A549 (cell line): ENCODE data around the gene ECE1. TPM values are rescaled to one million over a fixed set of nuclear protein-coding genes. Genes with fewer than 3 reads are reported as not detected.

Experiments
- ATAC-seq, 2 experiments: fragments of 200-7000 bp in 1 of 2; fragments of >200 bp in 1 of 2; cut with Nextera tagmentation in 1 of 2; cut with Tn5 transposase in 1 of 2; 3 replicates each; pipeline versions ENCODE4 v1.8.0 to v1.9.1; 2018 to 2020; ENCODE audit warnings: mild to moderate bottlenecking in 1 of 2, moderate library complexity in 1 of 2
- CTCF ChIA-PET: fragments of 300-600 bp; sonication (Branson Sonifier 250); formaldehyde crosslinking; extraction: SDS; loops from one replicate; lab custom pipeline; 2021; ENCODE audit warnings: antibody characterized with exemption, inconsistent platforms; lab: Yijun Ruan, JAX
- POLR2A ChIA-PET: fragments of 350-600 bp; formaldehyde crosslinking; extraction: SDS; loops from one replicate; lab custom pipeline; 2021; ENCODE audit warnings: antibody characterized with exemption, inconsistent platforms; lab: Yijun Ruan, JAX
- DNase-seq, 2 experiments: peaks; one replicate each; pipeline versions ENCODE4 v3.0.0 to v3.0.0-alpha.2; 2011 to 2016; ENCODE audit warnings: low read depth in 1 of 2, low spot score in 1 of 2
- FAIRE-seq: peaks from 2 replicates; lab custom pipeline; 2011; peaks lifted over from hg19 to GRCh38; lab: Jason Lieb, UNC
- H3K27ac ChIP-seq, 2 experiments: fragments of >200 bp; sonication (Bioruptor Twin); formaldehyde crosslinking; 3 replicates each; pipeline ENCODE4 v1.5.1; 2016 to 2017
- H3K4me1 ChIP-seq: fragments of >200 bp; sonication (Bioruptor Twin); formaldehyde crosslinking; 3 replicates; pipeline ENCODE4 v1.6.1; 2016
- H3K4me2 ChIP-seq: fragments of >200 bp; sonication (Bioruptor Twin); formaldehyde crosslinking; 3 replicates; pipeline ENCODE4 v1.6.1; 2016
- H3K4me3 ChIP-seq: fragments of >200 bp; sonication (Bioruptor Twin); formaldehyde crosslinking; 3 replicates; pipeline ENCODE4 v1.5.1; 2016
- H3K9me3 ChIP-seq: fragments of >200 bp; sonication (Bioruptor Twin); formaldehyde crosslinking; 3 replicates; pipeline ENCODE4 v1.6.1; 2016
- EHF ChIP-seq: fragments of 250-450 bp; sonication (Bioruptor Pico); IDR thresholded peaks from 2 replicates; pipeline ENCODE4 v1.5.0; 2020; ENCODE audit warnings: mild to moderate bottlenecking
- EHMT2 ChIP-seq: fragments of 200-600 bp; sonication (generic); IDR thresholded peaks from 2 replicates; pipeline ENCODE4 v1.6.1; 2016; ENCODE audit warnings: antibody characterized with exemption, low read depth, mild to moderate bottlenecking, moderate library complexity
- ESRRA ChIP-seq: fragments of 150-350 bp; IDR thresholded peaks from 2 replicates; pipeline ENCODE4 v1.6.1; 2014; ENCODE audit warnings: mild to moderate bottlenecking, low read length, borderline replicate concordance
- FOSL2 ChIP-seq, 2 experiments: fragments of 450-650 bp in 1 of 2; fragments of >200 bp in 1 of 2; sonication (Bioruptor Twin) in 1 of 2; formaldehyde crosslinking; IDR thresholded peaks; 2 replicates each; pipeline versions ENCODE4 v1.5.0 to v1.6.1; 2016 to 2020; ENCODE audit warnings: mild to moderate bottlenecking in 1 of 2, moderate library complexity in 1 of 2
- FOXS1 ChIP-seq: fragments of 250-450 bp; sonication (Bioruptor Pico); IDR thresholded peaks from 2 replicates; pipeline ENCODE4 v1.5.0; 2020; ENCODE audit warnings: mild to moderate bottlenecking, moderate library complexity
- HOXB5 ChIP-seq: fragments of 250-450 bp; sonication (Bioruptor Pico); IDR thresholded peaks from 2 replicates; pipeline ENCODE4 v1.5.0; 2020; ENCODE audit warnings: mild to moderate bottlenecking, moderate library complexity
- JUN ChIP-seq, 2 experiments: fragments of >200 bp; sonication (Bioruptor Twin); formaldehyde crosslinking; IDR thresholded peaks; 2 replicates in 1 of 2; 3 replicates in 1 of 2; pipeline ENCODE4 v1.6.1; 2016 to 2017
- MYC ChIP-seq: IDR thresholded peaks from 2 replicates; pipeline ENCODE4 v1.6.1; 2012; ENCODE audit warnings: mild to moderate bottlenecking, inconsistent platforms, low read length, improper control_type of control experiment, borderline replicate concordance
- PHF8 ChIP-seq: fragments of 200-600 bp; sonication (generic); IDR thresholded peaks from 2 replicates; pipeline ENCODE4 v1.6.1; 2016; ENCODE audit warnings: low read depth, mild to moderate bottlenecking, antibody characterized with exemption, moderate library complexity, borderline replicate concordance
- RAD21 ChIP-seq, 2 experiments: fragments of >200 bp in 1 of 2; sonication (Bioruptor Twin) in 1 of 2; formaldehyde crosslinking in 1 of 2; IDR thresholded peaks in 1 of 2; conservative IDR thresholded peaks in 1 of 2; 2 replicates in 1 of 2; 3 replicates in 1 of 2; pipeline ENCODE4 v1.6.1; 2012 to 2018; ENCODE audit warnings: inconsistent platforms in 1 of 2
- RARB ChIP-seq: fragments of 250-450 bp; sonication (Bioruptor Pico); IDR thresholded peaks from 2 replicates; pipeline ENCODE4 v1.8.0; 2021; ENCODE audit warnings: mild to moderate bottlenecking, moderate library complexity
- SREBF2 ChIP-seq: fragments of 450-650 bp; IDR thresholded peaks from 2 replicates; pipeline ENCODE4 v1.6.1; 2014; ENCODE audit warnings: mild to moderate bottlenecking, moderate library complexity
- TFCP2L1 ChIP-seq: fragments of 250-450 bp; sonication (Bioruptor Pico); IDR thresholded peaks from 2 replicates; pipeline ENCODE4 v1.5.0; 2021; ENCODE audit warnings: mild to moderate bottlenecking
- ZFP36 ChIP-seq: fragments of 450-650 bp; IDR thresholded peaks from 2 replicates; pipeline ENCODE4 v1.6.1; 2014; ENCODE audit warnings: borderline replicate concordance; ENCODE audit not compliant: partially characterized antibody
- ZNF302 ChIP-seq: fragments of 250-450 bp; sonication (Bioruptor Pico); IDR thresholded peaks from 2 replicates; pipeline ENCODE4 v1.9.0; 2021; ENCODE audit warnings: inconsistent platforms, mild to moderate bottlenecking, moderate library complexity
- WGBS: methylation state at CpG from one replicate; pipeline ENCODE4 v1.1.6; 2017; ENCODE audit errors: missing lambda C conversion rate; 5-methylcytosine and 5-hydroxymethylcytosine counted together
- polyA plus RNA-seq, 4 experiments: library from polyadenylated mRNA; depleted of rRNA in 3 of 4; stranded (reverse); fragments of >200 nt; fragmentation: RNase III in 1 of 4; extraction: RNeasy Plus Mini Kit Qiagen cat#74134 plus additional on column Dnase treatment in 1 of 4; gene quantifications; 2 replicates in 3 of 4; 3 replicates in 1 of 4; pipeline ENCODE4 v1.2.3, GENCODE V29; 2011 to 2017
- TF ChIP-seq, protein P1 (sequence below): fragments of 250-450 bp; sonication (Bioruptor Pico); IDR thresholded peaks from 2 replicates; pipeline ENCODE4 v1.5.0; 2020; ENCODE audit warnings: low read depth, mild to moderate bottlenecking, moderate library complexity
- TF ChIP-seq, protein P2 (sequence below): fragments of >200 bp; sonication (Bioruptor Twin); formaldehyde crosslinking; IDR thresholded peaks from 2 replicates; pipeline ENCODE4 v1.6.1; 2016
- TF ChIP-seq, protein P3 (sequence below): fragments of >200 bp; sonication (Bioruptor Twin); formaldehyde crosslinking; IDR thresholded peaks from 3 replicates; pipeline ENCODE4 v1.5.1; 2016
- TF ChIP-seq, protein P4 (sequence below): IDR thresholded peaks from 2 replicates; pipeline ENCODE4 v1.6.1; 2012; ENCODE audit warnings: low read depth, borderline replicate concordance
- TF ChIP-seq, protein P5 (sequence below): fragments of 450-650 bp; IDR thresholded peaks from 2 replicates; pipeline ENCODE4 v1.6.1; 2014; ENCODE audit warnings: antibody characterized with exemption
- TF ChIP-seq, protein P6 (sequence below): fragments of 200-600 bp; sonication (generic); IDR thresholded peaks from 2 replicates; pipeline ENCODE4 v1.6.1; 2016; ENCODE audit warnings: antibody characterized with exemption, mild to moderate bottlenecking, moderate library complexity
- TF ChIP-seq, protein P7 (sequence below): IDR thresholded peaks from 2 replicates; pipeline ENCODE4 v1.6.1; 2012
- TF ChIP-seq, protein P8 (sequence below): fragments of 150-350 bp; IDR thresholded peaks from 2 replicates; pipeline ENCODE4 v1.6.1; 2014; ENCODE audit warnings: low read depth, mild to moderate bottlenecking, low read length

Gene ECE1
- polyA plus RNA-seq, 2 of the 4 experiments (the other 2 are of a cell fraction), result 45.7 to 86.4 TPM

DNA sequence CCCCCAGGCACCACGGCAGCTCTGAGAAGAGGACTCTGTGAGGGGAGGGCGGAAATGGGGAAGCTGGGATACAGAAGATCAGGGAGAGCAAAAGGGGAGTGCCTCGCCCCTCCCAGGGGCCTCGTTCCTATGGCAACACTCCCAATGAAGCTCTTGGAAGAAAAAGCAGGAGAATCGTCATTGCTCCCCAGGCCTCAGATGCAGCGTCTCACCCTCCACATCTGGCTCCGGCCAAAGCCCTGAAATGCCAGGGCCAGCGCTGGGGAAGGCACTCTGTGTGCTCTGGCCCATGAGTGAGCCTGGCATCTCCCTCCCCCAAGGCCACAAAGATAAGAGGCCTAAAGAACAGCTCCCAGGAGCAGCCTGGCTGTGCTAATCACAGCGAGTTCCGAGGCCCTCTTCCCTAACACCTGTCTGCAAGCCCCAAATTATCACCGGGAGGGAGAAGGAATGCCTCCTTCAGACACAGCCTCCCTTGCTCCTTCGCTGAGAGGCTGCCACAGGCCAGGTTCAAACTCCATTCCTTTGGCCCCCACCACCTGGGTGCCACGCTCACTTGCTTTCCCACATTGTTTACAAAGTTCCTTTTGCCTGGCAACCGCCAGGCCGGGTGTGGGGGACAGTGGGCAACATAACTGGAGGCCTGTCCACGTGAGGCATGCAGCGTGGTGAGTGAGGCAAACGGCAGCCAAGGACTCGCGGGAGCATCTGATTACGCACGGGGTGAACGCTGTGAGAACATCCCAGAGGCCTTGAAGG, 27.8 kb downstream of the ECE1 start:
- peak overlapping the region; percentile 95 for H3K27ac ChIP-seq
- H3K9me3 ChIP-seq, result no peaks in the 10 kb centered on the region
- 20% methylated on average over 20 of the region's 23 CpGs for WGBS
- ChIA-PET CTCF (interaction anchor here (0.9 to 9.6 kb wide), 9 partner anchors 7 to 566 kb away, joined by 3 to 163 read pairs (median 4); no protein-coding TSS in a partner anchor), POLR2A (interaction anchor here (0.9 to 1.8 kb wide), 10 partner anchors 8 to 82 kb away, joined by 3 to 11 read pairs (median 4); no protein-coding TSS in a partner anchor)
- TF ChIP-seq SREBF2 (no peak), FOSL2 (IDR thresholded peaks at IDR 0.05) (no peak), FOSL2 (CRISPR knock-in tag; IDR thresholded peaks at IDR 0.05) (peak; percentile 38; the same call in 1 of the 2 replicates), PHF8 (no peak), FOXS1 (CRISPR knock-in tag) (peak; percentile 63; the same call in 1 of the 2 replicates), ZFP36 (no peak), JUN (IDR thresholded peaks at IDR 0.05) (peak in 1 of 2 experiments; percentile 9; a peak in 1 of 5 replicates), TFCP2L1 (CRISPR knock-in tag) (peak; percentile 5; the same call in 1 of the 2 replicates), HOXB5 (CRISPR knock-in tag) (peak; percentile 85), MYC (peak; percentile 50; the same call in 1 of the 2 replicates), RAD21 (conservative IDR thresholded peaks at IDR 0.05 in 1 of 2, IDR thresholded peaks at IDR 0.05 in 1 of 2) (no peak), EHF (CRISPR knock-in tag) (peak; percentile 83), ESRRA (no peak), RARB (CRISPR knock-in tag) (no peak), EHMT2 (no peak), ZNF302 (CRISPR knock-in tag) (no peak)
- TF ChIP-seq, protein P1, sequence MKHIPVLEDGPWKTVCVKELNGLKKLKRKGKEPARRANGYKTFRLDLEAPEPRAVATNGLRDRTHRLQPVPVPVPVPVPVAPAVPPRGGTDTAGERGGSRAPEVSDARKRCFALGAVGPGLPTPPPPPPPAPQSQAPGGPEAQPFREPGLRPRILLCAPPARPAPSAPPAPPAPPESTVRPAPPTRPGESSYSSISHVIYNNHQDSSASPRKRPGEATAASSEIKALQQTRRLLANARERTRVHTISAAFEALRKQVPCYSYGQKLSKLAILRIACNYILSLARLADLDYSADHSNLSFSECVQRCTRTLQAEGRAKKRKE (CRISPR knock-in tag), result peak; percentile 49; the same call in 1 of the 2 replicates
- TF ChIP-seq, protein P2, sequence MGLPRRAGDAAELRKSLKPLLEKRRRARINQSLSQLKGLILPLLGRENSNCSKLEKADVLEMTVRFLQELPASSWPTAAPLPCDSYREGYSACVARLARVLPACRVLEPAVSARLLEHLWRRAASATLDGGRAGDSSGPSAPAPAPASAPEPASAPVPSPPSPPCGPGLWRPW, result no peak
- TF ChIP-seq, protein P3, sequence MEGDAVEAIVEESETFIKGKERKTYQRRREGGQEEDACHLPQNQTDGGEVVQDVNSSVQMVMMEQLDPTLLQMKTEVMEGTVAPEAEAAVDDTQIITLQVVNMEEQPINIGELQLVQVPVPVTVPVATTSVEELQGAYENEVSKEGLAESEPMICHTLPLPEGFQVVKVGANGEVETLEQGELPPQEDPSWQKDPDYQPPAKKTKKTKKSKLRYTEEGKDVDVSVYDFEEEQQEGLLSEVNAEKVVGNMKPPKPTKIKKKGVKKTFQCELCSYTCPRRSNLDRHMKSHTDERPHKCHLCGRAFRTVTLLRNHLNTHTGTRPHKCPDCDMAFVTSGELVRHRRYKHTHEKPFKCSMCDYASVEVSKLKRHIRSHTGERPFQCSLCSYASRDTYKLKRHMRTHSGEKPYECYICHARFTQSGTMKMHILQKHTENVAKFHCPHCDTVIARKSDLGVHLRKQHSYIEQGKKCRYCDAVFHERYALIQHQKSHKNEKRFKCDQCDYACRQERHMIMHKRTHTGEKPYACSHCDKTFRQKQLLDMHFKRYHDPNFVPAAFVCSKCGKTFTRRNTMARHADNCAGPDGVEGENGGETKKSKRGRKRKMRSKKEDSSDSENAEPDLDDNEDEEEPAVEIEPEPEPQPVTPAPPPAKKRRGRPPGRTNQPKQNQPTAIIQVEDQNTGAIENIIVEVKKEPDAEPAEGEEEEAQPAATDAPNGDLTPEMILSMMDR, result no peak
- TF ChIP-seq, protein P4, sequence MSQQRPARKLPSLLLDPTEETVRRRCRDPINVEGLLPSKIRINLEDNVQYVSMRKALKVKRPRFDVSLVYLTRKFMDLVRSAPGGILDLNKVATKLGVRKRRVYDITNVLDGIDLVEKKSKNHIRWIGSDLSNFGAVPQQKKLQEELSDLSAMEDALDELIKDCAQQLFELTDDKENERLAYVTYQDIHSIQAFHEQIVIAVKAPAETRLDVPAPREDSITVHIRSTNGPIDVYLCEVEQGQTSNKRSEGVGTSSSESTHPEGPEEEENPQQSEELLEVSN, result 0 out of 2 replicates have a peak, but pooled peaks have one; percentile 52
- TF ChIP-seq, protein P5, sequence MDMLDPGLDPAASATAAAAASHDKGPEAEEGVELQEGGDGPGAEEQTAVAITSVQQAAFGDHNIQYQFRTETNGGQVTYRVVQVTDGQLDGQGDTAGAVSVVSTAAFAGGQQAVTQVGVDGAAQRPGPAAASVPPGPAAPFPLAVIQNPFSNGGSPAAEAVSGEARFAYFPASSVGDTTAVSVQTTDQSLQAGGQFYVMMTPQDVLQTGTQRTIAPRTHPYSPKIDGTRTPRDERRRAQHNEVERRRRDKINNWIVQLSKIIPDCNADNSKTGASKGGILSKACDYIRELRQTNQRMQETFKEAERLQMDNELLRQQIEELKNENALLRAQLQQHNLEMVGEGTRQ, result peak; percentile 71
- TF ChIP-seq, protein P6, sequence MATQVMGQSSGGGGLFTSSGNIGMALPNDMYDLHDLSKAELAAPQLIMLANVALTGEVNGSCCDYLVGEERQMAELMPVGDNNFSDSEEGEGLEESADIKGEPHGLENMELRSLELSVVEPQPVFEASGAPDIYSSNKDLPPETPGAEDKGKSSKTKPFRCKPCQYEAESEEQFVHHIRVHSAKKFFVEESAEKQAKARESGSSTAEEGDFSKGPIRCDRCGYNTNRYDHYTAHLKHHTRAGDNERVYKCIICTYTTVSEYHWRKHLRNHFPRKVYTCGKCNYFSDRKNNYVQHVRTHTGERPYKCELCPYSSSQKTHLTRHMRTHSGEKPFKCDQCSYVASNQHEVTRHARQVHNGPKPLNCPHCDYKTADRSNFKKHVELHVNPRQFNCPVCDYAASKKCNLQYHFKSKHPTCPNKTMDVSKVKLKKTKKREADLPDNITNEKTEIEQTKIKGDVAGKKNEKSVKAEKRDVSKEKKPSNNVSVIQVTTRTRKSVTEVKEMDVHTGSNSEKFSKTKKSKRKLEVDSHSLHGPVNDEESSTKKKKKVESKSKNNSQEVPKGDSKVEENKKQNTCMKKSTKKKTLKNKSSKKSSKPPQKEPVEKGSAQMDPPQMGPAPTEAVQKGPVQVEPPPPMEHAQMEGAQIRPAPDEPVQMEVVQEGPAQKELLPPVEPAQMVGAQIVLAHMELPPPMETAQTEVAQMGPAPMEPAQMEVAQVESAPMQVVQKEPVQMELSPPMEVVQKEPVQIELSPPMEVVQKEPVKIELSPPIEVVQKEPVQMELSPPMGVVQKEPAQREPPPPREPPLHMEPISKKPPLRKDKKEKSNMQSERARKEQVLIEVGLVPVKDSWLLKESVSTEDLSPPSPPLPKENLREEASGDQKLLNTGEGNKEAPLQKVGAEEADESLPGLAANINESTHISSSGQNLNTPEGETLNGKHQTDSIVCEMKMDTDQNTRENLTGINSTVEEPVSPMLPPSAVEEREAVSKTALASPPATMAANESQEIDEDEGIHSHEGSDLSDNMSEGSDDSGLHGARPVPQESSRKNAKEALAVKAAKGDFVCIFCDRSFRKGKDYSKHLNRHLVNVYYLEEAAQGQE, result no peak
- TF ChIP-seq, protein P7, sequence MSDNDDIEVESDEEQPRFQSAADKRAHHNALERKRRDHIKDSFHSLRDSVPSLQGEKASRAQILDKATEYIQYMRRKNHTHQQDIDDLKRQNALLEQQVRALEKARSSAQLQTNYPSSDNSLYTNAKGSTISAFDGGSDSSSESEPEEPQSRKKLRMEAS, result peak; percentile 77; the same call in 1 of the 2 replicates
- TF ChIP-seq, protein P8, sequence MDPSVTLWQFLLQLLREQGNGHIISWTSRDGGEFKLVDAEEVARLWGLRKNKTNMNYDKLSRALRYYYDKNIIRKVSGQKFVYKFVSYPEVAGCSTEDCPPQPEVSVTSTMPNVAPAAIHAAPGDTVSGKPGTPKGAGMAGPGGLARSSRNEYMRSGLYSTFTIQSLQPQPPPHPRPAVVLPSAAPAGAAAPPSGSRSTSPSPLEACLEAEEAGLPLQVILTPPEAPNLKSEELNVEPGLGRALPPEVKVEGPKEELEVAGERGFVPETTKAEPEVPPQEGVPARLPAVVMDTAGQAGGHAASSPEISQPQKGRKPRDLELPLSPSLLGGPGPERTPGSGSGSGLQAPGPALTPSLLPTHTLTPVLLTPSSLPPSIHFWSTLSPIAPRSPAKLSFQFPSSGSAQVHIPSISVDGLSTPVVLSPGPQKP, result no peak
- no peak overlapping the region for H3K4me3 ChIP-seq
- DNase-seq, result peak; percentile 38 to 82
- peaks cover 72% of the 10 kb centered on the region for H3K4me1 ChIP-seq
- no peak for FAIRE-seq
- peak overlapping the region; percentile 74 for H3K4me2 ChIP-seq
- peak; percentile 46 to 65 for ATAC-seq
